ENCODE data around the gene TMEM178B. TPM values are rescaled to one million over a fixed set of nuclear protein-coding genes. Genes with fewer than 3 reads are reported as not detected.

Gene TMEM178B
- total RNA-seq, 1 donor from 2014 or later: 38.2 TPM

DNA sequence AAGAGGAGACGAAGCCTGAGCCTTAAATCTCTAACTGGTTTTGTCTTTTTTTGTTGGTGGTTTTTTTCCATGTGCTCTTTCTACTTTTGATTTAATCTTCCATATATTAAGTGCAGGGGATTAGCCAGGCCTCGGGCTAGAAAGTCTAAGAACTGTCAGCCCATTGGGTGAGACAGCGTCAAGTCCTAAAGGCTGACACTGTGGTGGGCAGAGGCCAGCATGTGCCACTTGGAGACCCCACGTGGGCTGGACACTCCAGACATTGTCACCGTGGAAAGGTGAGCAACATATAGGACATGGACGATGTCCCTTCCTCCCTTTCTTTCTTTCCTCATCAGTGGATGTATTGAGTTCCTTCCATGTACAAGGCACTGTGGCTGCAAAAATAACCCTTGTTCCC lies 129.3 kb downstream of the TMEM178B start:
- no peak for DNase-seq
- intact Hi-C loops (cut with micrococcal nuclease): no loop called here
- no peak for ATAC-seq

GRCh38 chr7:141203586-141203985 lies 129.7 kb downstream of the TMEM178B start:
- DNase-seq: no peak
- intact Hi-C loops (cut with micrococcal nuclease): no loop called here
- ATAC-seq: no peak

DNA sequence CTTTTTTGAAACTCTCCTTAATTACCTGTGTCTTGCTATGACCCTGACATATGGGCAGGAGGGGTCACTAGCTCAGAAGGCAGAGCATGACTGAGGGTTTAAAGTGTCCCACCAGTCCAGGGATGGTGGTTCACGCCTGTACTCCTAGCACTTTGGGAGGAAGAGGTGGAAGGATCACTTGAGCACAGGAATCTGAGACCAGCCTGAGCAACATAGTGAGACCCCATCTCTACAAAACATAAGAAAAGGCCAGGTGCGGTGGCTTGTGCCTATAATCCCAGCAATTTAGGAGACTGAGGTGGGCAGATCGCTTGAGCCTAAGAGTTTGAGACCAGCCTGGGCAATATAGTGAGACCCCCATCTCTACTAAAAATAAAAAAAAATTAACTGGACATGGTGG lies 133.8 kb downstream of the TMEM178B start:
- DNase-seq: no peak
- intact Hi-C loops (cut with micrococcal nuclease): no loop called here
- ATAC-seq: no peak

GRCh38 chr7:141208539-141208938 lies 134.7 kb downstream of the TMEM178B start:
- no peak for DNase-seq
- no peak for ATAC-seq
- intact Hi-C loops (cut with micrococcal nuclease): no loop called here

DNA sequence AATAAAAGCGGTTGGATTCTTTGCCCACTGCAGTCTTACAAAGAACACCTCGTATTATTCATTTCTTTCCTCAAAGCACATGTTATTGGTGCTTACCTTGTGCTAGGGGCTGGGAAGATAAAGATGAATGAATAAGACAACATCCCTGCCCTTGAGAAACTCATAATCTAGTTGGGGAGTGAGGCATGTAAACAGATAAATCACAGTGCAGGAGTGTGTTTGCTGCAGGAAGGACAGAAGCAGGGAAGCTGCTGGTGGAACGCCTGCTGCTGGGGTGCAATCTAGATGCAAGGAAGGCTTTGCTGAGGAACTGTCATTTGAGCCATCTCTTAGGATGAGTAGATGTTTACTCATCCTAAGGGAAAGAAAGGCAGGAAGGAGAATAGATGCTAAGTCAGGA lies 135.6 kb downstream of the TMEM178B start:
- no peak for DNase-seq
- no peak for ATAC-seq
- intact Hi-C loops (cut with micrococcal nuclease): no loop called here

GRCh38 chr7:141210862-141211261 lies 137.0 kb downstream of the TMEM178B start:
- DNase-seq: no peak
- intact Hi-C loops (cut with micrococcal nuclease): no loop called here

DNA sequence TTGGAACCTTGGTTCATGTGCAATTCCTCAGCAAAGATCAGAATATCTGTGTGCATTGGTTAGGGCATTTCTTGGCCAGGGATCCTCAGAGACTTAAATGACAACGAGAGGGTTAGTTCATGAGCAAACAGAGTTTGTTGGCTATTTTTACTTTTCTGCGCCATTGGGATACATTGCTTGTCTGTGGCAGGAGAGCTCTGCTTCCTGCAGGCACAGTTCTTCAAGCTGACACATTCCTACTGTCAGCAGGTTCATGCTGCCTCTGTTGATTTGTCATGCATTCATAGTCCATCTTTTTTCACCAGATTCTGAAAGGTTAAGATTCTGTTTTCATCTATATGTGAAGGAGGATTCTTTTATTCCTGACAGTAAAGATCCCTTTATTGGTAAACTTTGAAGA lies 139.4 kb downstream of the TMEM178B start:
- intact Hi-C loops (cut with micrococcal nuclease): no loop called here
- ATAC-seq (peak; percentile 85), DNase-seq (no peak)

More at GRCh38 chr7:141210862-141211261, 137.0 kb downstream of the TMEM178B start:
- no peak for ATAC-seq

DNA sequence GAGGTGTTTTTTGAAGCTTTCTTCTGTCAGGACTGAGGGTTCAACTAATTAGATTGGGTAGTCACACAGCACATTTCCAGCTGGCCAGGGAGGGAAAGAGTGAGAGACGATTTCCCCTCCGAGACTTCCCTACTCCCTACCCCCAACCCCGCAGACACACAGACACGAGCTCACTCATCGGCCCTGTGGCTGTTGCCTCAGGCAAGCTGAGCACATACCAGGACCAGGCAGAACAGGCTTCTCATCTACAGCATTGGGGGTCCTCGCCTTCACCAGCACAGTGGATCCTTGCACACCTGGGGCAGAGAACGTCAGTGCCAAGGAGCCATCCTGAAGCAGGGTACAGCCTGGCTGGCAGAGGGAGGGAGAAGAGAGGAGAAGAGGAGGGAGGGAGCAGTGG lies 144.1 kb downstream of the TMEM178B start:
- DNase-seq (no peak), ATAC-seq (no peak)
- intact Hi-C loops (cut with micrococcal nuclease): no loop called here

GRCh38 chr7:141218941-141219340 lies 145.1 kb downstream of the TMEM178B start:
- intact Hi-C loops (cut with micrococcal nuclease): no loop called here
- no peak for ATAC-seq
- DNase-seq: no peak

DNA sequence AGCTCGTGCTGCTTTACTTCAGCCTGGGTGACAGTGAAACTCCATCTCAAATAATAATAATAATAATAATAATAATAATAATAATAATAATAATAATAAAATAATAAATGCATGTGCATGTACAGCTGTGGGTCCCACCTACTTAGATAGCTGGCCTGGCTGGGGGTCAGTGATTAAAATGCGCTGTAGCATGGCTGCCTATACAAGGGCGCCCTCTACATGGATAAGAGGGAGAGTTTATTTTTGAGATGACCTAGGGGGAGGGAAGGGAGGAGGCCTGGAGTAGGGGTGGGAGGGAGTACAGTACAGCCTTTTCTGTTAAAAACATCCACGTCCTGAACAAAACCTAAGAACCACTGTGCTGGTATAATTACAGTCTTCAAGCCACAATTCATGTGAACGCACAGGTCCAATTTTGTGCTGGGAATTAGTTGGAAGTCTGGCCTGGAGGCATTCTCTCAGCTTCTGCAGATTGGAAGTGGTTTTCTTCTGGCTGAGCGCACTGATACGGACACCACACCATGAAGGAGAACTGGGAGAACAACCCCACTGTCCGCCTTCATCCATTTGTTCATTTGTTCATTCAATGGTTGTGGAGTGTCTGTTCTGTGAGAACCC lies 146.5 kb downstream of the TMEM178B start:
- intact Hi-C loops (cut with micrococcal nuclease): no loop called here
- no peak for ATAC-seq
- no peak for DNase-seq

DNA sequence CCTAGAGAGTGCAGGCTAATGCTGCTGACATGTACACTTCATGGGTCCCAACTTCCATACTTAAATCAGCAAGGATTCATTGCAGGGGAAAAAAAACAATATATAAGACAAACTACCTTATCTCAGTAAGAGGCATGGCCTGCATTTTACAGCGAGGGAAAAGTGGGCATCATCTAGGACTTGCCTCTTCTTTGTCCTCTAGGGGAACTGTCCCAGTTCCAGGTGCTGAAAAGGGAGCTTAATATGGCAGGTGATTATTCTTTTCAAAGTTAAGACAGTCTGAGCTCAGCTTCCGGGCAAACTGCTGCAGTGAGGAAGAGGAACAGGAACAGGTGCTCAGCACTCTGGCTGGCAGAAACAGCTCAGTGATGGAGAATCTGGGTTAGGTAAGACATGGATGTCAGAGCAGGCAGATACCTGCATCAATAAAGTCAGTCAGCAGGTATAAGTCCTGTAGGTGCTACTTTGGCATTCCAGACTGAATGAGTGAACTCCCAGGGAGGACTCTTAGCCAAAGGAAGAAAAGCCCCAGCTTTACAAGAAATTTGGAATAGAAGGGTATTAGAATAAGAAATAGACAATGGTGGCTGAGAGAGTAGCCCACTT lies 147.2 kb downstream of the TMEM178B start:
- intact Hi-C loops (cut with micrococcal nuclease): no loop called here
- DNase-seq: no peak
- ATAC-seq: no peak

GRCh38 chr7:141225916-141226618 lies 152.2 kb downstream of the TMEM178B start:
- DNase-seq (no peak), ATAC-seq (no peak)
- intact Hi-C loops (cut with micrococcal nuclease): no loop called here

DNA sequence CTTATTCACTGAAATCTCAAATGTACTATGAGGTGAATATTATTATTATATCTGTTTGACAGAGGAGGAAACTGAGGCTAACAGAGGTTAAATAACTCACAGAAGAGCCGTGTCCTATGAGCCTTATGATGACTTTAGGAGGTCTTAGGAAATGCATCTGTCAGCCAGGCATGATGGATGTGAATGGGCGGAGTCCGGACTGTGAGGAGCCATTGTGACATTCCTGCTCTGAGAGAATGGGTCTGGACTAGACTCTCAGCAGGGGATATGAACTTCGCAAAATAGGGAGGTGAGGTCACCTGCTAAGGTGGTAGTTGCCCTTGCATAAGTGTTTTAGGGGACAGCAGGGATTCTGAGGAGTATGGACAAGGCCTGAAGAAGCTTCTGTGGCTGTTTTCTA lies 153.6 kb downstream of the TMEM178B start:
- intact Hi-C loops (cut with micrococcal nuclease): no loop called here
- DNase-seq (no peak), ATAC-seq (no peak)

DNA sequence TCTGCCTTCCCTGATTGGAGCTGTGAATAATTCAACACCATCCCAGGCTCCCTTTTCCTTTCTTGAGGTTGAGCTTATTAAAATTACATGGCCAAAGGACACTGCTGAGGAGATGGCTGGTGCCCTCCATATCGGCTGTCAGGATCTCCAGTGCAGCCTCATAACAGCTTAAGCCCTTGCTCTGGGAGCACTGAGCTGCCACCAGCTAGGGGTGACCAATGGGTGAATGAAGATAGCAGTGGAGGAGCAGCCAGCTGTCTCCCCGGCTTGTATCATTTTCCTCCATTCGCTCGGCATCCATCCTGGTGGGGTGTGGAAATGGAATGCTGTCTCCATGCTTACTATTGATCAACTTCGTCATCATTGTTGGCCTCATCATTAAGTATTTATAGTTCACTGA lies 154.6 kb downstream of the TMEM178B start:
- DNase-seq (no peak), ATAC-seq (no peak)
- intact Hi-C loops (cut with micrococcal nuclease): no loop called here

GRCh38 chr7:141231018-141231792 lies 157.3 kb downstream of the TMEM178B start:
- ATAC-seq (peak; percentile 76), DNase-seq (peak; percentile 51)
- intact Hi-C loops (cut with micrococcal nuclease): no loop called here

- no peak for DNase-seq
- ATAC-seq: no peak
- intact Hi-C loops (cut with micrococcal nuclease): no loop called here
Observed at GRCh38 chr7:141232286-141233051, 158.6 kb downstream of the TMEM178B start.

- ATAC-seq: no peak
- no peak for DNase-seq
- intact Hi-C loops (cut with micrococcal nuclease): no loop called here
Observed at GRCh38 chr7:141234335-141235105, 160.7 kb downstream of the TMEM178B start.

- no peak for ATAC-seq
- no peak for DNase-seq
- intact Hi-C loops (cut with micrococcal nuclease): no loop called here
Observed at GRCh38 chr7:141235656-141236055, 161.8 kb downstream of the TMEM178B start.
